ENCODE measurements around the gene AMIGO3.
A peak's percentile ranks its signal among the peaks of the same experiment; 100 is the strongest.
"Not testable (repeated sequence)": the region's sequence is repeated elsewhere in the genome, so short reads cannot be mapped to it uniquely, and the experiment has no call there.

DNA sequence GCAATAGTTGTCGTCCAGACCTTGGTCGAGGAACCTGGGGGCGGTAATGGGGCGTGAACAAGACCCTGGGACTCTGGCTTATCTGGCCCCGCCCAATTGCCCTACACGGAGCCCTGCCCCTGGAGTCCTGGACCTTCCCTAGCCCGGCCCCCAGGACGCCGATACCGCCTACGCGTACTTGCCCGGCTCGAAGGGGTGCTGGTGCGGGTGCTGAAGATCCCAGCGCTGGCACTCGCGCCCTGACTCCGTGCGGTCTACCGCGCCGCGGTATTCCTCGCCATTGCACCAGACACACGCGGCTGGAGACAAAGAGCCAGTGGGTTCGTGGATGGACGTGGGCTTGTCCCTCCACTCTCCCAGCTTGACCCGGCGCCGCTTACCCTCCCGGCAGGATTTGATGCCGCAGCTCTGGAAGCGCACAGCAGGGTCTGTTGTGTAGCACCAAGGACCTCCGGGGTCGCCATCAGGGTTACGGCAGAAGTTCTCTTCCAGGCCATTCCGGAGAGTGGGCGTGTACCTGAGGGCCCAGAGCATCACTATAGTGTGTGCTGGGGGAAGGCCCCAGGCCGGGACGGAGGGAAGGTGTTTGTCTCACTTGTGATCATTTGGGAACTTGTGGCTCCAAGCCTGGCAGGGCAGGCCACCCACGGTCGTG is 32.6 kb downstream of the AMIGO3 start:
- TF ChIP-seq POLR2A (IDR thresholded peaks at IDR 0.05; ENCODE audit: low read length), result peak; percentile 40
- not testable (repeated sequence) for TF ChIP-seq GATA1 (IDR thresholded peaks at IDR 0.05; ENCODE audit: low read depth, low read length)

Measured in erythroblast (primary cell).